Erythroblast (primary cell): Measurements from ENCODE around the gene ZBTB42.

Experiments
- DNase-seq, 2 experiments: peaks; one replicate each; lab custom pipeline; 2025; lab: John Stamatoyannopoulos, UW
- GATA1 ChIP-seq: IDR thresholded peaks from 2 replicates; pipeline ENCODE4 v1.6.1; 2011; ENCODE audit warnings: low read depth, mild to moderate bottlenecking, control low read depth, low read length, moderate library complexity
- POLR2A ChIP-seq: IDR thresholded peaks from 2 replicates; pipeline ENCODE4 v1.6.1; 2011; ENCODE audit warnings: mild to moderate bottlenecking, low read length

Gene ZBTB42

GRCh38 chr14:104799244-104800014 is 1.5 kb upstream of the ZBTB42 start:
- peak; percentile 39 to 42 for DNase-seq
- TF ChIP-seq POLR2A (no peak), GATA1 (no peak)

- DNase-seq = peak; percentile 88 to 93
- no peak for TF ChIP-seq POLR2A
- no peak for TF ChIP-seq GATA1
Measured at GRCh38 chr14:104800015-104800770, 708 bp upstream of the ZBTB42 start.

- no peak for DNase-seq
- TF ChIP-seq POLR2A (no peak), GATA1 (no peak)
Measured at GRCh38 chr14:104801520-104802393, 856 bp downstream of the ZBTB42 start.

GRCh38 chr14:104802394-104803184 is 1.7 kb downstream of the ZBTB42 start:
- TF ChIP-seq POLR2A = no peak
- TF ChIP-seq GATA1 = no peak
- no peak for DNase-seq

- DNase-seq = no peak
- TF ChIP-seq POLR2A (no peak), GATA1 (no peak)
Measured at GRCh38 chr14:104803280-104803911, 2.5 kb downstream of the ZBTB42 start.

DNA sequence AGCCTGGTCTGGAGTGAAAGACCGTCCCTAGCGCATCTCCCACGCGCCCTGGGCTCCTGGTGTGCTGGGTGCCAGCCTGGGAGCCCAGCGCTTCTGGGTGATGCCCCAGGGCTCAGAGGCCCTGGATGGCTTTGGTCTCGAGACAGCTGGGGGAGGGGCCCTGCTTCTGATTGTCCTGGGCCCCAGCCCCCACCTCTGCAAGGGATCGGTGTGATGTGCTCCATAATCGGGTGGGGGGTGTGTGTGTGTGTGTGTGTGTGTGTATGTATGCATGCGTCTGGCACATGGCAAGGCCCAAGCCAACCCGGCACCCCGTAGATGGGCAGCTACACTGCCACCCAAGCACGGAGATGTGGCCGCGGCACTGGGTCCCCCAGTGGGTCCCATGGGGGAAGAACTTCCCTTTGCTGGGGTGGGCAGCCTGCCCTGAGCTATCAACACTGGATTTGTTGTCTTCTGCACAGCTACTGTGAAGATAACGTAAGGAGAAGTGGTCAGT is 3.1 kb downstream of the ZBTB42 start:
- no peak for TF ChIP-seq POLR2A
- TF ChIP-seq GATA1 = no peak
- DNase-seq = no peak

DNA sequence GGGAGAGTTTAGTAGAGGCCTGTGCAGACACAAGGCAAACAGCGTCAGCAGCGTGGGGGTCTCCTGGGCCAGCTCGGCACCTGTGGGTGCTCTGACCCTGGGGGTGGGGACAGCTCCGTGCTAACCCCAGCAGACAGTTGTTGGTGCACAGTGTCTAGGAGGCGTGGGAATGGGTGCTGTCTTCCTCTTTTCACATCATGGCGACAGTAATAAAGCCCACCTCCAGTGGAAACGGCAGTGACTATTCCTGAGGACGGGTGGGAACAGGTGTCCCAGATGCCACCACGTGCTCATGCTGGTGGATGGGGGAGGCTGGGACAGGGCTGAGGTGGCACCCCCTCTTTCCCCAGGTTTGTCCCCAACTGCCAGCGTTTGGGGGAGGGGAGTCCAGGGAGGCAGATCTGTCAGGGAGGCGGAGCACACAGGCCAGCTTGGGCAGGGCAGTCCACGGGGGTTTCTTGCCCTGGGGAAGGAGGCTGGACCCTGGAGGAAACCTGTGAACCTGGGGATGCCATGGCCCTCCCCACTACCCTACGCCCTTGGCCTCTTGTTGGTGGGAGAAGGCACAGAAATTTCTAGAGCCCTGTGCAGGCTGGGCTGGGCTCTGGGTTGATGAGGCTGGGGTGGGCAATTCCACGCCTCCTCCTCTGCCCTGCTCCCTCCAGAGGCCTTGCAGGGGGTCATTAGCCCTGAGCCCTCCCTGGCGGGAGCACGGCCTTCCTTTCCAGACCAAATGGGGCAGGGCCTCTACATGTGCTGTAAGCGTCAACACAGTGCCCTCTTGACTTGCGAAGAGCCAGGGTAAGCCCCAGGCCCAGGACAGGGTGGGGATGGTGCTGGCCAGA is 3.8 kb downstream of the ZBTB42 start:
- no peak for DNase-seq
- no peak for TF ChIP-seq GATA1
- TF ChIP-seq POLR2A = no peak

DNA sequence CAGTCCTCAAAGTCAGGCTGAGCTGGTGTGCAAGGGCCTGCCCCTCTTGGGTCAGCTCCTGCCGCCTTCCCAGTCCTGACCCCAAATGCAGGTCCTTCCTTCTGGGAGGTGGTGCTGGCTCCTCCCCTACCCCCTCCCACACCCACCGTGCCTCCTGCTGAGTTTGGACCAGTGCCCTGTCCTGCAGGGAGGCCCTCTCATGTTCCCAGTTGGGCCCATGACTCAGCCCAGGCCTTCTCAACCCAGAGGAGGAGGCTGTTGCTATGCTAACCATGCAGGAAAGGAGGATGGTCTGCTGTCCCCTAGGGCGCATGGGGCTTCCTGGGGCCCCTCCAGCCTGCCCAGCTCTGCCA is 4.4 kb downstream of the ZBTB42 start:
- peak; percentile 31 to 61 for DNase-seq
- TF ChIP-seq GATA1 (no peak), POLR2A (no peak)

- DNase-seq = peak in 1 of 2 experiments; percentile 29
- TF ChIP-seq GATA1 (no peak), POLR2A (no peak)
Measured at GRCh38 chr14:104805941-104806624, 5.2 kb downstream of the ZBTB42 start.

GRCh38 chr14:104806625-104807465 is 5.9 kb downstream of the ZBTB42 start:
- TF ChIP-seq POLR2A = no peak
- no peak for TF ChIP-seq GATA1
- no peak for DNase-seq
